ENCODE measurements around the gene FAM216B. TPM values are rescaled to one million over a fixed set of nuclear protein-coding genes. Genes with fewer than 3 reads are reported as not detected.

The FAM216B gene
- polyA plus RNA-seq, 1 of the 3 experiments (the other 2 are of a cell fraction): not detected

DNA sequence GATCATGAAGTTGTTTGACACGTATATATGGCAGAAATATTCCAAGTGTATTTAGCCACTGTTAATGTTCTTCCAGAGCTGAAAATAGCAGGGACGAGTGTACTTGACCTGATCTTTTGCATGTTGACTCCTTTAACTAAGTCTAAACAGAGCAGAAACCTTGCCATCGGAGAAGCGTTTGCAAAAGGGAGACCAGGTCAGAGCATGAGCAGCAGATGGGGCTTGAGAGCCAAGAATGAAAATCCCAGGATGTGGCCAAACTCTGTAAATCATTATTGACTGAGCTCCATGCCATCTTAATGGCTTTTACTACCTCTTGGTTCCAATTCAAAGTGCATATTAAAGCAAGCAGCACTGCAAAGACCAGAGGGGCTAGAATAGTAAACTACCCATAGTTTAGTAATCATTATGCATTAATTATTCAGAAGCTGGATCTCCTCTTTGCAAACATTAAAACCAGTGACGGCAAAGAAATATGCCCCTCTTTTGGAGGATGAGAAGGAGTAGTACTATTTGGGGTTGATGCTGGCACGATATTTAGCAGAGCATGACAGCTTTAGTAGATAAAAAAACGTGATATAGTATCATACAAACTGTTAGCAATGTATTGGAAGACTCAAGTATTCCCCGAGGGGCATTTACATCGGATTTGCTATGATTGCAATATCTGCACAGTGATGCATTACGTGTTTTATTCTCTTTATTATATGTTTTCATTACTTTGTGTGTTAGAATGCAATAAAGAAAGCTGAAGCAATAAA is 55.7 kb downstream of the FAM216B start:
- H3K9me2 ChIP-seq: no peaks in the 10 kb centered on the region
- peak overlapping the region; percentile 26 to 86; a peak in 3 of 4 replicates for H3K27ac ChIP-seq (ENCODE audit: low read depth in 2 of 2, low read length in 1 of 2)
- no peaks in the 10 kb centered on the region for H3K79me2 ChIP-seq (ENCODE audit: insufficient read depth)
- TF ChIP-seq SMC3 (IDR thresholded peaks at IDR 0.05; ENCODE audit: low read depth, low read length) (peak; percentile 42), EZH2phosphoT487 (IDR thresholded peaks at IDR 0.05; ENCODE audit: borderline replicate concordance, low read depth) (no peak), RAD21 (IDR thresholded peaks at IDR 0.05; ENCODE audit: low read length) (peak; percentile 63), FOXJ3 (CRISPR knock-in tag; IDR thresholded peaks at IDR 0.05) (no peak)
- TF ChIP-seq, protein P1, sequence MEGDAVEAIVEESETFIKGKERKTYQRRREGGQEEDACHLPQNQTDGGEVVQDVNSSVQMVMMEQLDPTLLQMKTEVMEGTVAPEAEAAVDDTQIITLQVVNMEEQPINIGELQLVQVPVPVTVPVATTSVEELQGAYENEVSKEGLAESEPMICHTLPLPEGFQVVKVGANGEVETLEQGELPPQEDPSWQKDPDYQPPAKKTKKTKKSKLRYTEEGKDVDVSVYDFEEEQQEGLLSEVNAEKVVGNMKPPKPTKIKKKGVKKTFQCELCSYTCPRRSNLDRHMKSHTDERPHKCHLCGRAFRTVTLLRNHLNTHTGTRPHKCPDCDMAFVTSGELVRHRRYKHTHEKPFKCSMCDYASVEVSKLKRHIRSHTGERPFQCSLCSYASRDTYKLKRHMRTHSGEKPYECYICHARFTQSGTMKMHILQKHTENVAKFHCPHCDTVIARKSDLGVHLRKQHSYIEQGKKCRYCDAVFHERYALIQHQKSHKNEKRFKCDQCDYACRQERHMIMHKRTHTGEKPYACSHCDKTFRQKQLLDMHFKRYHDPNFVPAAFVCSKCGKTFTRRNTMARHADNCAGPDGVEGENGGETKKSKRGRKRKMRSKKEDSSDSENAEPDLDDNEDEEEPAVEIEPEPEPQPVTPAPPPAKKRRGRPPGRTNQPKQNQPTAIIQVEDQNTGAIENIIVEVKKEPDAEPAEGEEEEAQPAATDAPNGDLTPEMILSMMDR (IDR thresholded peaks at IDR 0.05): peak; percentile 57
- TF ChIP-seq, protein P2, sequence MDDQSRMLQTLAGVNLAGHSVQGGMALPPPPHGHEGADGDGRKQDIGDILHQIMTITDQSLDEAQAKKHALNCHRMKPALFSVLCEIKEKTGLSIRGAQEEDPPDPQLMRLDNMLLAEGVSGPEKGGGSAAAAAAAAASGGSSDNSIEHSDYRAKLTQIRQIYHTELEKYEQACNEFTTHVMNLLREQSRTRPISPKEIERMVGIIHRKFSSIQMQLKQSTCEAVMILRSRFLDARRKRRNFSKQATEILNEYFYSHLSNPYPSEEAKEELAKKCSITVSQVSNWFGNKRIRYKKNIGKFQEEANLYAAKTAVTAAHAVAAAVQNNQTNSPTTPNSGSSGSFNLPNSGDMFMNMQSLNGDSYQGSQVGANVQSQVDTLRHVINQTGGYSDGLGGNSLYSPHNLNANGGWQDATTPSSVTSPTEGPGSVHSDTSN (IDR thresholded peaks at IDR 0.05): peak; percentile 52
- TF ChIP-seq, protein P3, sequence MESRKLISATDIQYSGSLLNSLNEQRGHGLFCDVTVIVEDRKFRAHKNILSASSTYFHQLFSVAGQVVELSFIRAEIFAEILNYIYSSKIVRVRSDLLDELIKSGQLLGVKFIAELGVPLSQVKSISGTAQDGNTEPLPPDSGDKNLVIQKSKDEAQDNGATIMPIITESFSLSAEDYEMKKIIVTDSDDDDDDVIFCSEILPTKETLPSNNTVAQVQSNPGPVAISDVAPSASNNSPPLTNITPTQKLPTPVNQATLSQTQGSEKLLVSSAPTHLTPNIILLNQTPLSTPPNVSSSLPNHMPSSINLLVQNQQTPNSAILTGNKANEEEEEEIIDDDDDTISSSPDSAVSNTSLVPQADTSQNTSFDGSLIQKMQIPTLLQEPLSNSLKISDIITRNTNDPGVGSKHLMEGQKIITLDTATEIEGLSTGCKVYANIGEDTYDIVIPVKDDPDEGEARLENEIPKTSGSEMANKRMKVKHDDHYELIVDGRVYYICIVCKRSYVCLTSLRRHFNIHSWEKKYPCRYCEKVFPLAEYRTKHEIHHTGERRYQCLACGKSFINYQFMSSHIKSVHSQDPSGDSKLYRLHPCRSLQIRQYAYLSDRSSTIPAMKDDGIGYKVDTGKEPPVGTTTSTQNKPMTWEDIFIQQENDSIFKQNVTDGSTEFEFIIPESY (IDR thresholded peaks at IDR 0.05; ENCODE audit: borderline replicate concordance, low read depth): no peak
- H3K27me3 ChIP-seq (ENCODE audit: insufficient read depth): no peaks in the 10 kb centered on the region
- peak overlapping the region; percentile 31; the same call in 1 of the 2 replicates for H3K9ac ChIP-seq
- H3K36me3 ChIP-seq (replicated peaks in 1 of 2; ENCODE audit: control insufficient read depth in 1 of 2, insufficient read depth in 2 of 2, low read length in 1 of 2): no peaks in the 10 kb centered on the region
- peak overlapping the region; percentile 16; the same call in 1 of the 2 replicates for H3K4me2 ChIP-seq
- ChIA-PET POLR2A (no interaction called here), CTCF (interaction anchor here (0.8 to 1.6 kb wide), 10 partner anchors 8 to 967 kb away, joined by 3 to 6 read pairs (median 4); no protein-coding TSS in a partner anchor)
- no peak overlapping the region for H2AFZ ChIP-seq (ENCODE audit: low read depth)
- H3K4me3 ChIP-seq (ENCODE audit: low read depth in 2 of 2, low read length in 1 of 2): no peak overlapping the region
- DNase-seq: no peak
- H3F3A ChIP-seq (replicated peaks; ENCODE audit: insufficient read depth): peaks cover 17% of the 10 kb centered on the region
- no peaks in the 10 kb centered on the region for H3K9me3 ChIP-seq
- WGBS (ENCODE audit: low lambda C conversion rate): 50% methylated on average over 10 of the region's 10 CpGs
- peaks cover 2 to 13% of the 10 kb centered on the region in 2 experiments; a peak in 2 of 4 replicates for H3K4me1 ChIP-seq (ENCODE audit: control insufficient read depth in 1 of 2, insufficient read depth in 2 of 2, low read depth in 1 of 2, low read length in 1 of 2)
- H4K20me1 ChIP-seq (ENCODE audit: insufficient read depth): no peaks in the 10 kb centered on the region

Other genes starting within 250 kb of the FAM216B start
- gene TNFSF11, start 207.4 kb upstream of the FAM216B start, polyA plus RNA-seq (2012; rRNA removed): not detected in 2 replicates
- gene EPSTI1, start 210.7 kb downstream of the FAM216B start, polyA plus RNA-seq (2012; rRNA removed): 0.02 TPM in 1 of 2 replicates, not detected in the other
- gene DNAJC15, start 242.0 kb downstream of the FAM216B start, polyA plus RNA-seq (2012; rRNA removed): 13.6 and 18.4 TPM in 2 replicates